Activated CD4-positive, alpha-beta T cell treated with anti-CD3 and anti-CD28 coated beads, Interleukin-2, amount 10 ng/mL, durations not matched to agents 7 days and 5 days (primary cell): ENCODE data around the gene MEX3D. TPM values are rescaled to one million over a fixed set of nuclear protein-coding genes. Genes with fewer than 3 reads are reported as not detected.
"Not testable (repeated sequence)": the region's sequence is repeated elsewhere in the genome, so short reads cannot be mapped to it uniquely, and the experiment has no call there.

Experiments
- CTCF ChIA-PET: fragments of 350-600 bp; sonication (Branson Sonifier 250); formaldehyde crosslinking; loops from one replicate; lab custom pipeline; 2021; ENCODE audit warnings: antibody characterized with exemption; lab: Charles Lee
- POLR2A ChIA-PET: fragments of 350-600 bp; sonication (Branson Sonifier 250); formaldehyde crosslinking; loops from one replicate; lab custom pipeline; 2021; ENCODE audit warnings: antibody characterized with exemption; lab: Charles Lee
- DNase-seq: peaks from one replicate; pipeline ENCODE4 v3.0.0-alpha.2; 2020
- H3K27ac Mint-ChIP-seq: one replicate; pipeline ENCODE4 v1.8.0; 2021; ENCODE audit warnings: mild to moderate bottlenecking, moderate library complexity, mixed read lengths
- H3K27me3 Mint-ChIP-seq: one replicate; pipeline ENCODE4 v1.8.0; 2021; ENCODE audit warnings: mixed read lengths
- H3K36me3 Mint-ChIP-seq: one replicate; pipeline ENCODE4 v1.8.0; 2021; ENCODE audit warnings: low read depth, mixed read lengths
- H3K4me1 Mint-ChIP-seq: one replicate; pipeline ENCODE4 v1.8.0; 2021; ENCODE audit warnings: mixed read lengths
- H3K4me3 Mint-ChIP-seq: one replicate; pipeline ENCODE4 v1.8.0; 2021; ENCODE audit warnings: mild to moderate bottlenecking, moderate library complexity, mixed read lengths
- H3K9me3 Mint-ChIP-seq: one replicate; pipeline ENCODE4 v1.8.0; 2021; ENCODE audit warnings: mixed read lengths
- total RNA-seq, 2 experiments: library from RNA; stranded (reverse); gene quantifications; one replicate each; pipeline ENCODE4 v1.2.3, GENCODE V29; 2021

Gene MEX3D
- total RNA-seq, 2 experiments from 2014 or later, result 10.0 to 12.1 TPM

DNA sequence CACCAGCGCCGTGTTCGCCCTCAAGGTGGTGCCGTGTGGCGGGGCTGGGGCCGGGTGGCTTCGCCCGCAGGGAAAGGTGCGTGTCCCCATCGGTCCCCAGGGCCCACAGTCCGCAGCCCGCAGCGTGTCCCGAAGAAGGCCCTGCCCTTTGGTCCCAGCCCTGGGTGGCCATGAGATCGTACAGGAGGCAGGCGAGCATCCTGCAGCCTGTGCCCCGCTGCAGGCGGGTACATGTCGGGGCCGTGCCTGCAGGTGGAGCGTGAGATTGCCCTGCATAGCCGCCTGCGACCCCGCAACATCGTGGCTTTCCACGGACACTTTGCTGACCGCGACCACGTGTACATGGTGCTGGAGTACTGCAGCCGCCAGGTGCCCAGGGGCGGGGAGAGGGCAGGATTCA, 42.8 kb downstream of the MEX3D start:
- Mint-ChIP-seq H3K27ac (no peak overlapping the region), H3K27me3 (peaks cover 26% of the 10 kb centered on the region), H3K9me3 (no peaks in the 10 kb centered on the region), H3K4me1 (peaks cover 4% of the 10 kb centered on the region), H3K36me3 (no peaks in the 10 kb centered on the region), H3K4me3 (no peak overlapping the region)
- DNase-seq, result no peak
- ChIA-PET CTCF (no interaction called here), POLR2A (no interaction called here)

DNA sequence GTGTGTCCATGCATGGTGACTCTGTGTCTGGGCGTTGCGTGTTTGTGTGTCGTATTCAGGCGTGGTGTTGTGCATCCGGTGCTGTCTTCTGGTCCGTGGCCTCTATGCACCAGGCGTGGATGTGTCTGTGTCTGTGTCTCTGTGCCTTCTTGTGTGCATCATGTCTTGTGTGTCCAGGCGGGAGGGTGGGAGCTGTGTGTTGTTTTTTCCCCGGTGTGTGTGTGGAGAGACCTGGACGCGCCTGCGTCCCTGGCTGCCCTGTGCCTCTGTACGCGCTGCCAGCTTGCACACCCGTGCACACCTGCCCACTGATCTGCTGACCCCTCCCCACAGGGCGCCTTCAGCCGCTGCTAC, 43.2 kb downstream of the MEX3D start:
- Mint-ChIP-seq H3K4me1 (peaks cover 4% of the 10 kb centered on the region), H3K36me3 (no peaks in the 10 kb centered on the region), H3K27me3 (peaks cover 26% of the 10 kb centered on the region), H3K4me3 (no peak overlapping the region), H3K27ac (no peak overlapping the region), H3K9me3 (no peaks in the 10 kb centered on the region)
- ChIA-PET POLR2A (no interaction called here), CTCF (no interaction called here)
- DNase-seq, result no peak

DNA sequence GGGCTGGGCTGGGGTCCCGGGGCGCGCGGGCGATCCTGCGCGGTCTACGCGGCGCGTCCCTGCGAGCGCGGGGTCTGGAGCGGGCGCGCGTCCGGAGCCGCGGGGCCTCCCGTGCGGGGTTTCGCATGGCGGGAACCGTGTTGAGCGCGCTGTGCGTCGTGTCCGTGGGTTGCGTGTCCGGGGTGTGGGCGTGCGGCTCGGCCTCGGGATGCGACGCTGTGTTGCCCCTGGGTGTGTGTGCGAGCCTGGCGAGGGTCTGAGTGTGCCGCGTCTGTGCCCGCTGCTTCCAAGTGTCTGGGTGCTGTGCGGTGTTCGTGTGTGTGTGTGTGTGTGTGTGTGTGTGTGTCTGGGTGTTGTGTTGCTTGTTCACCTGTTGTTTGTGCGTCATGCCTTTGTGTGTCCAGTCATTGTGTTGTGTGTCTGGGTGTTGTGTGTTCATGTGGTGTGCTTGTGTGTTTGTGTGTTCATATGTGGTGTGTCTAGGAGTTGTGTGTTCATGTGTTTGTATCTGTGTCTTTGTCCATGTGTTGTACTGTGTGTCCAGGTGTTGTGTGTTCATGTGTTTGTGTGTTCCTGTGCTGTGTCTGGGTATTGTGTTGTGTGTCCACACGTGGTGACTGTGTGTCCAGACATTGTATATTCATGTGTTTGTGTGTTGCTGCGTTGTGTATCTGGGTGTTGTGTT, 43.7 kb downstream of the MEX3D start:
- ChIA-PET CTCF (interaction anchor here (0.6 kb wide), 1 partner anchor 13 kb away, joined by 4 read pairs; no protein-coding TSS in a partner anchor), POLR2A (no interaction called here)
- H3K9me3 Mint-ChIP-seq, result no peaks in the 10 kb centered on the region
- no peak overlapping the region for H3K4me3 Mint-ChIP-seq
- no peaks in the 10 kb centered on the region for H3K36me3 Mint-ChIP-seq
- H3K4me1 Mint-ChIP-seq, result peaks cover 4% of the 10 kb centered on the region
- DNase-seq, result no peak
- H3K27me3 Mint-ChIP-seq, result peaks cover 26% of the 10 kb centered on the region
- H3K27ac Mint-ChIP-seq, result no peak overlapping the region

DNA sequence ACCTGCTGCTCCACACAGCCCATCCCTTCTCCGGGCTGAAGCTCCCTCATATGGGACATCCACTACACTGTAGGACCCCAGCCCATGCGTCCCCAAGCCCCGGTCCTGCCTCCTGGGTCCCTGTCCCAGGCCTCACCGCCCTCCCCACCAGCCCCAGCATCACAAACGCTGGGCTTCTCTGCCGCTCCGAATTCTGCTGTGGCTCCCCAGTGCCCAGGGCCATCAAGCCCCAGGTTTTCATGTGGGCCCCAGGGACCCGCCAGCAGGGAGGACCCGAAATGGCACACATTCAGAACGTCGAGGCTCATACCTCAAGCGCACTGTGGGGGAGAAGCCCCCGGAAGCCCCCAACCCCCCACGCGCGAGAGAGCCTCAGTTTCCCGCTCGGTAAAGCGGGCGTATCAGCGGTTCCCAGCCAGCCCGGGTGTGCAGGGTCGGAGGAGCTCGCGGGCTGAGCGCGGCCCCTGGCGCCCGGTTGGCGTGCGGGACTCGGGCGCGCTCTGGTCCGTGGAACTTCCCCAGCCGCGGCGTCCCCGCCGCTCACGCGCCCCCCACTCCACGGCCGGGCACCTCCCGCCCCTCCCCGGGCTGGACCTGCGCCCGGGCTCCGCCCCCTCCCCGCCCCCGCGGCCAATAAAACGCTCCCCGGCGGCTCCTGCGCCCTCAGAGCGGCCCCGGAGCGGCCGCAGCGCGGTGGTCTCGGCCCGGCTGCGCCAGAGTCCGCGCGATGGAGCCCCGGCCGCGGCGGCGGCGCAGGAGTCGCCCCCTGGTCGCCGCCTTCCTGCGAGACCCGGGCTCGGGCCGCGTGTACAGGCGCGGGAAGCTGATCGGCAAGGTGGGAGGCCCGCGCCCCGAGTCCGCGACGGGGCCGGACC, 44.5 kb downstream of the MEX3D start, which contains the start of gene PLK5:
PLK5 (plus strand) TSS at position 666 of the 875 bp plus-strand sequence. CDS start 2,920 bp downstream, outside the sequence.
- Mint-ChIP-seq H3K9me3 (no peaks in the 10 kb centered on the region), H3K4me1 (peaks cover 4% of the 10 kb centered on the region), H3K27ac (no peak within 1 kb of the TSS), H3K27me3 (peaks cover 26% of the 10 kb centered on the region), H3K4me3 (no peak within 1 kb of the TSS), H3K36me3 (no peaks in the 10 kb centered on the region)
- CTCF ChIA-PET, result interaction anchor here (0.6 kb wide), 1 partner anchor 12 kb away, joined by 4 read pairs; no protein-coding TSS in a partner anchor
- POLR2A ChIA-PET, result no interaction called here
- no peak for DNase-seq

DNA sequence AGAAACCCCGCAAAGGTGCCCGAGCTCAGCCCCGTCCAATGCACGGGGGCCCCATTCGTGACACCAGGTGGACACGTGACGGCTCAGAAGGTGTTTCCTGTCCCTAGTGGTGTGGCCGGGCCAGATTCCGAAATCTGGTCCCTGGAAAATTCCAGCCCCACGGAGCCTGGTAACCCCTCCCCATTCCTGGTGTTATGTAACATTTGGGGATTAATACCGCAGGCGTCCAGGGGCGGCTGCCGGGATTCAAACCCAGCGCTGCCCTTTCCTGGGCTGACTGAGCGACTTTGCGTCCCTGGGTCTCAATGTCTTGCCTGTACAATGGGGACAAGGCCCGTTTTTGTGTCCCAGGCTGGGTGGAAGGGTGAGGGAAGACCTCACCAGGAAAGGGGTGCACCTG, 45.3 kb downstream of the MEX3D start:
- CTCF ChIA-PET, result no interaction called here

DNA sequence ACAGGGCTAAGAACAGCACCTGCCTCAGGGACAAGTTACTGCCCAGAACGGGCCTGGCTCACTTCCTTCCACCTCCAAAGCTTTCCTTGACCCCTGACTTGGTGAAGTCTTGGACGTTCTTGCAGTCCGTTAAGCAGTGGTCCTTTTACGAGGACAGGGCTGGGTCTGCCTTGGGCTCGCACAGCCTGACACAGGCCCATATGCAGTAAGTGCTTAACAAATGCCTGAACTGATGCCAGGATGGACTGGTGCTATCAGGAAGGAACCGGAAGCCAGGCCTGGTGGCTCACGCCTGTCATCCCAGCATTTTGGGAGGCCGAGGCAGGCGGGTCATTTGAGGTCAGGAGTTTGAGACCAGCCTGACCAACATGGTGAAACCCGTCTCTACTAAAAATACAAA, 46.1 kb downstream of the MEX3D start:
- POLR2A ChIA-PET, result no interaction called here
- no peak for DNase-seq
- no peaks in the 10 kb centered on the region for H3K36me3 Mint-ChIP-seq
- H3K9me3 Mint-ChIP-seq, result no peaks in the 10 kb centered on the region
- no peak overlapping the region for H3K27ac Mint-ChIP-seq
- H3K4me3 Mint-ChIP-seq, result no peak overlapping the region
- peaks cover 26% of the 10 kb centered on the region for H3K27me3 Mint-ChIP-seq
- CTCF ChIA-PET, result no interaction called here
- H3K4me1 Mint-ChIP-seq, result peaks cover 4% of the 10 kb centered on the region

More for the DNA sequence above, 45.3 kb downstream of the MEX3D start:
- Mint-ChIP-seq H3K4me1 (peaks cover 4% of the 10 kb centered on the region), H3K9me3 (no peaks in the 10 kb centered on the region), H3K4me3 (no peak overlapping the region), H3K36me3 (no peaks in the 10 kb centered on the region), H3K27me3 (peaks cover 26% of the 10 kb centered on the region), H3K27ac (no peak overlapping the region)
- POLR2A ChIA-PET, result no interaction called here
- no peak for DNase-seq

DNA sequence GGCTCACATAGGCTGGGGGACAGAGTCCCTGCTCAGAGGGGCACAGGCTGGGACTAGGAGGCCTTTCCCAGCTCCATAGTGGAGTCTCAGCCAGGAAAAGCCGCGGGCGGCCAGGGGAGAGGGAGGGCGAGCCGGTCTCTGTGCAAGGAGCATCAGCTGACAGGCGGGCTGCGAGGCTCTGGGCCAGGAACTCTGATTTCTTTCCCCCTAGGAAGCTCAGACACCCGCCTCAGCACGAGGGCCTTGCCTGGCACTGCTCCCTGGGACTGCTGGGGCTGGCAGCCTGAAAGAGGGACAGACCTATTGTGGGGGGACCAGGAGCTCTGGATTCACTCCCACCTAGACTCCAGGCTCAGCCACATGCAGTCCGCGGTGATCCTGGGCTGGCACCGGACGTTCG, 46.5 kb downstream of the MEX3D start:
- no peaks in the 10 kb centered on the region for H3K9me3 Mint-ChIP-seq
- ChIA-PET CTCF (no interaction called here), POLR2A (no interaction called here)
- DNase-seq, result no peak
- peaks cover 4% of the 10 kb centered on the region for H3K4me1 Mint-ChIP-seq
- no peaks in the 10 kb centered on the region for H3K36me3 Mint-ChIP-seq
- no peak overlapping the region for H3K27ac Mint-ChIP-seq
- H3K27me3 Mint-ChIP-seq, result peaks cover 26% of the 10 kb centered on the region
- H3K4me3 Mint-ChIP-seq, result no peak overlapping the region

DNA sequence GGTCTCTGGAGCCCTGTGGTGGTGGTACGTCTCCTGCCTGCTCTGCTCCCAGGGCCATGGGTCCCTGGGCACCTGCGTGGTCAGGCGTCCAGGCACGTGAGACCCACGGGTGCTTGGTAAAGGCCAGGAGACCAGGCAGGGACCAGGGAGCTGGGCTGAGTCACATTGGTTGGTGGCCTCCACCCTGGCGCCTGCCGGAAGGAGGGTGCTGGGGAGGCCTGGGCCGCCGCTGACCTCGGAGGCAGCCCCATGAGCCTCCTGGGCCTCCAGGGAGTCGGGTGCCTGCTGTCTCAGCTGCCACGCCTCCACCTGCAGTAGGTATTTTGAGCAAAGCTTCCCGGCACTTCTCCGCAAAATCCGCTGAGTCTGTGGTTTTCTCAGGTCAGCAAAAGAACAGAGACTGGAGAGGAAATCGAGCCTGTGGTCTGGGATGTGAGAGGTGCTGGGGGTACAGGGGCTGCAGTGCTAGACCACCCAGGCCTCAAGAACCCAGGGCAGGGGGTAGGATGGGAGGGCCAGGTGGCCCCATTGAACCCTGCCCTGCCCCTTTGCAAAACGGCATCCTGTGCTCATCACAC, 47.8 kb downstream of the MEX3D start:
- no peak for DNase-seq
- ChIA-PET CTCF (interaction anchor here (0.6 to 0.8 kb wide), 2 partner anchors 27 to 164 kb away, joined by 3 to 4 read pairs; no protein-coding TSS in a partner anchor), POLR2A (no interaction called here)
- Mint-ChIP-seq H3K27ac (no peak overlapping the region), H3K27me3 (peaks cover 19% of the 10 kb centered on the region), H3K4me1 (peaks cover 4% of the 10 kb centered on the region), H3K9me3 (no peaks in the 10 kb centered on the region), H3K36me3 (no peaks in the 10 kb centered on the region), H3K4me3 (no peak overlapping the region)

DNA sequence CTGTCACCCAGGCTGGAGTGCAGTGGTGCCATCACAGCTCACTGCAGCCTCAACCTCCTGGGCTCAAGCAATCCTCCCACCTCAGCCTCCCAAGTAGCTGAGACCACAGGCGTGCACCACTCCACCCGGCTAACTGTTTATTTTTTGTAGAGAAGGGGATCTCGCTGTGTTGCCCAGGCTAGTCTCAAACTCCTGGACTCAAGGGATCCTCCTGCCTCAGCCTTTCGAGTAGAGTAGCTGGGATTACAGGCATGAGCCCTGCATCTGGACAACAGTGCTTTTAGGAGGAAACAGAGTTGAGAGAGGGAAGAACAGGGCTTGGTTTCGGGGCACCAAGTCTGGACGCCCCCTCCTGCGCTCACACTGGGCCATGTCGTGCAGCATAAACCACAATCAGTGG, 48.3 kb downstream of the MEX3D start:
- H3K27me3 Mint-ChIP-seq, result peaks cover 16% of the 10 kb centered on the region
- not testable (repeated sequence) for H3K27ac Mint-ChIP-seq, H3K36me3 Mint-ChIP-seq

DNA sequence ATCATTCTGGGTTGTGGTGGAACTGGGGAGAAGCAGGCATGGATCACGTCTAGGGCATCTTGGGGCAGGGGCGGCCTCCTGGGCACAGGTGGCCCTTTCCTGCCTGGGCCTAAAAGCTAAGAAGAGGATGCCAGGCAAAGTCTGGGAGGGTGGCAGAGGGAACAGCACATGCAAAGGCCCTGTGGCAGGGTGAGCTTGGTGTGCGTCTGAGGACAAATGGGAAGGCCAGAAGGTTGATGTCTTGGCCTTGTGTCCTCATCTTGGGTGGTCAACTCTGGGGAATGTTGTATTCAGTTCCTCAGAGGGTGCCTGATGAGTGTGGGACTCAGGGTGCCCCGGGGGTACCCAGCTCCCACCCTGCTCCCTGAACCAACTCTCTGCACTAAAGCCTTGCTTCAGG, 49.7 kb downstream of the MEX3D start:
- peaks cover 9% of the 10 kb centered on the region for H3K27me3 Mint-ChIP-seq
- no peaks in the 10 kb centered on the region for H3K4me1 Mint-ChIP-seq
- CTCF ChIA-PET, result no interaction called here
- POLR2A ChIA-PET, result no interaction called here
- no peak for DNase-seq
- H3K9me3 Mint-ChIP-seq, result no peaks in the 10 kb centered on the region
- H3K4me3 Mint-ChIP-seq, result no peak overlapping the region
- no peak overlapping the region for H3K27ac Mint-ChIP-seq
- H3K36me3 Mint-ChIP-seq, result no peaks in the 10 kb centered on the region

More for the DNA sequence above, 48.3 kb downstream of the MEX3D start:
- CTCF ChIA-PET, result interaction anchor here (0.7 to 0.8 kb wide), 2 partner anchors 27 to 756 kb away, joined by 3 read pairs; no protein-coding TSS in a partner anchor
- H3K9me3 Mint-ChIP-seq, POLR2A ChIA-PET, H3K4me1 Mint-ChIP-seq, H3K4me3 Mint-ChIP-seq, DNase-seq: not testable (repeated sequence)

DNA sequence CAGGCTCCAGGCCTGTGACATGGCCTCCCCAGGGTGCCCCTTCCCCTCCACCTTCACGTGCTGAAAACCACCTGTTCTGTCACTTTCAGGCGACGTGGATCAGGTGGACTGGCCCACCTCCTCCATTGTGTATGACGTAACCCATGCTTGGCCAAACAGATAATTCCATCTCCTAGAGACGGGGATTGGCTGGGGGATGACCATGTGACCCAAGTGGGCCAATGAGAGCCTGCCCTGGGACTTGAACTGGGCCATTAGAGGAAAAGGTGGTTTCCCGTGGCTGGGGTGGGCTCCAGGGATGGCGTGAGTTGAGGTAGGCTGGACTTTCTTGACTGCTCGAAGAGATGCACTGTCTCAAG, 51.8 kb downstream of the MEX3D start:
- POLR2A ChIA-PET, result no interaction called here
- no peaks in the 10 kb centered on the region for H3K9me3 Mint-ChIP-seq
- peaks cover 7% of the 10 kb centered on the region for H3K4me1 Mint-ChIP-seq
- CTCF ChIA-PET, result no interaction called here
- H3K36me3 Mint-ChIP-seq, result no peaks in the 10 kb centered on the region
- H3K4me3 Mint-ChIP-seq, result no peak overlapping the region
- H3K27me3 Mint-ChIP-seq, result peaks cover 5% of the 10 kb centered on the region
- H3K27ac Mint-ChIP-seq, result no peak overlapping the region
- DNase-seq, result no peak

DNA sequence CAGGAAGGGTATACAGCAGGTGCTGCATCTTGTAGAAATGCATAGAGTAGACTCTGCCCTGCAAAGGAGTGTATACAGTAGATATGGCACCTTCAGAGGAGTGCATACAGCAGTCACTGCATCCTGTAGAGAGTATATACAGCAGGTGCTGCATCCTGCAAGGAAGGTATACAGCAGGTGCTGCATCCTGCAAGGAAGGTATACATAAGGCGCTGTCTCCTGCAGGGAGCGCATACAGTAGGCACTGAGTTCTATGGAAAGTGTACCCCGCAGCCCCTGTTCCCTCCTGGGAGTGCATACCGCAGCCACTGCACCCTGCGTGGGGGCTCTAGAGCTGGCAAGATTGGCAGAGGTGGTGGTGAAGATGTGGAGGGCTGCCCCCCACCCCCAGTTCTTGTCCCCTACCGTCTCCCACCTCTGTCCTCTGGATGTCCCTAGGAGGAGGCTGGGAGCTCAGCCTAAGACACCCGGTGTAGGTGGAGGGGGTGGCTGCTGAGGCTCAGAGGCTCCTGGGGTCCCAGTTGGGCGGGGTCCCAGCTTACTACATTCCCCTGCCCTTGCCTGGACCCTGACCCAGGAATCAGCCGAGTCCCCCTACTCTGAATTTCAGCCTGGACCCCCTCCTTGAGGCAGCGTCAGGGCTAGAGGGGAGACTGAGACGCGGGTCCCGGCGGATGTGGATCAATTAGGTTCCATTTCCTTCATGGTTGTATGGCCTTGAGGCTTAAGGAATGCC, 53.0 kb downstream of the MEX3D start:
- no peaks in the 10 kb centered on the region for H3K9me3 Mint-ChIP-seq
- no peak overlapping the region for H3K27ac Mint-ChIP-seq
- H3K4me3 Mint-ChIP-seq, result no peak overlapping the region
- ChIA-PET POLR2A (no interaction called here), CTCF (no interaction called here)
- H3K27me3 Mint-ChIP-seq, result peaks cover 13% of the 10 kb centered on the region
- DNase-seq, result no peak
- peaks cover 9% of the 10 kb centered on the region for H3K4me1 Mint-ChIP-seq
- H3K36me3 Mint-ChIP-seq, result no peaks in the 10 kb centered on the region
